DND-41 (cell line): ENCODE results near the gene FGFBP3.

Source experiments
- ATAC-seq: fragments of 200-7000 bp; cut with Tn5 transposase; 3 replicates; pipeline ENCODE4 v1.9.1; 2021; ENCODE audit warnings: low read depth; ENCODE audit not compliant: insufficient read depth
- DNase-seq: peaks from one replicate; pipeline ENCODE4 v3.0.0-alpha.2; 2020
- H2AFZ ChIP-seq: 2 replicates; pipeline ENCODE4 v1.6.0; 2012; ENCODE audit warnings: low read depth, low read length
- H3K27ac ChIP-seq: 2 replicates; pipeline ENCODE4 v1.5.1; 2012; ENCODE audit warnings: low read length, inconsistent platforms
- H3K27me3 ChIP-seq: fragments of 200-600 bp; sonication (generic); 2 replicates; pipeline ENCODE4 v1.6.0; 2012; ENCODE audit warnings: low read length, mild to moderate bottlenecking, inconsistent platforms; ENCODE audit not compliant: insufficient read depth, poor library complexity
- H3K36me3 ChIP-seq: 2 replicates; pipeline ENCODE4 v1.5.1; 2012; ENCODE audit warnings: low read length, inconsistent platforms; ENCODE audit not compliant: insufficient read depth
- H3K4me1 ChIP-seq: 2 replicates; pipeline ENCODE4 v1.5.1; 2012; ENCODE audit warnings: mild to moderate bottlenecking, low read length; ENCODE audit not compliant: insufficient read depth
- H3K4me2 ChIP-seq: 2 replicates; pipeline ENCODE4 v1.6.0; 2012; ENCODE audit warnings: mild to moderate bottlenecking, moderate library complexity, low read length, inconsistent platforms; ENCODE audit not compliant: insufficient read depth
- H3K4me3 ChIP-seq, 2 experiments: fragments of 200-600 bp in 1 of 2; shearing (Covaris generic) in 1 of 2; 2 replicates each; pipeline ENCODE4 v1.5.1; 2012 to 2016; ENCODE audit warnings: inconsistent platforms in 2 of 2, low read length in 2 of 2, mild to moderate bottlenecking in 2 of 2, low read depth in 1 of 2, moderate library complexity in 1 of 2
- H3K79me2 ChIP-seq: 2 replicates; pipeline ENCODE4 v1.6.0; 2012; ENCODE audit warnings: low read length, inconsistent platforms; ENCODE audit not compliant: insufficient read depth
- H3K9ac ChIP-seq: 2 replicates; pipeline ENCODE4 v1.6.0; 2012; ENCODE audit warnings: low read depth, mild to moderate bottlenecking, inconsistent platforms, low read length, moderate library complexity
- H3K9me3 ChIP-seq: 2 replicates; pipeline ENCODE4 v1.5.1; 2012; ENCODE audit warnings: low read length, moderate library complexity, mild to moderate bottlenecking, inconsistent platforms; ENCODE audit not compliant: insufficient read depth, severe bottlenecking
- H4K20me1 ChIP-seq: 2 replicates; pipeline ENCODE4 v1.6.0; 2012; ENCODE audit warnings: low read length; ENCODE audit not compliant: insufficient read depth
- EZH2 ChIP-seq: IDR thresholded peaks from 3 replicates; pipeline ENCODE4 v1.6.1; 2012; ENCODE audit warnings: borderline replicate concordance, low read depth, mild to moderate bottlenecking, moderate library complexity, low read length, inconsistent platforms; ENCODE audit not compliant: severe bottlenecking
- TF ChIP-seq, protein P1 (sequence below): IDR thresholded peaks from 2 replicates; pipeline ENCODE4 v1.5.1; 2012; ENCODE audit warnings: borderline replicate concordance, low read length, moderate library complexity, mild to moderate bottlenecking; ENCODE audit not compliant: poor library complexity, severe bottlenecking; ENCODE audit errors: extremely low read depth

Gene FGFBP3

DNA sequence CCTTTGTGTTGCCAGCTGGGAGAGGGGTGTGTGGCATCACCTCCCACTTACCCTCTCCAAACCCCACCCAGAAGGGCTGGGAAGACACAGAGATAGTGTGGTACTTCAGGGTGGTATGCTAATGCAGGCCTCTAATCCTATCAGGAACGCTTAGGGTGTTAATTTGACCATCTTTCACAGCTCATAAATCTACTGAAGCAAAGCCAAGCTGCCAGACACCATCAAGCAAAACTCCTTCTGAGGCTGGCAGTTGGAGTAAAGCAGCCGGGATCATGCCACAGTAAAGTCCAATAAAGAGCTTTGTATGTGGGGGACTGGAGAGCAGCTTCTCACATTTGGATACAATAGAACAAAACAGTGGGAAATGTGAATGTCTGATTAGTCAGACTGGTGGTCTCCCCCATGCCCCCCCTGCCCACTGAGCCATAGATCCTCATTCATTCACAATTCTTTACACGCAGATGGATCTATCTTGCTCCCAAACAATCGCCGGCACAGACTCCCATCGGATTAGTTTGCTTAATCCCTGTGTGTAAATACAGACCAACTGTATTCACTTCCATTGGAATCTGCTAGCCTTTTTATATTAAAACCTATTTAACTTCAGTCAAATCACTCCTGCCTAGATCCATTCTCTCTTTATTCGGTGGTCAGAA is 29.6 kb downstream of the FGFBP3 start:
- no peaks in the 10 kb centered on the region for H3K4me1 ChIP-seq
- H3K9ac ChIP-seq: no peak overlapping the region
- no peak overlapping the region for H2AFZ ChIP-seq
- H3K27ac ChIP-seq: no peak overlapping the region
- TF ChIP-seq, protein P1, sequence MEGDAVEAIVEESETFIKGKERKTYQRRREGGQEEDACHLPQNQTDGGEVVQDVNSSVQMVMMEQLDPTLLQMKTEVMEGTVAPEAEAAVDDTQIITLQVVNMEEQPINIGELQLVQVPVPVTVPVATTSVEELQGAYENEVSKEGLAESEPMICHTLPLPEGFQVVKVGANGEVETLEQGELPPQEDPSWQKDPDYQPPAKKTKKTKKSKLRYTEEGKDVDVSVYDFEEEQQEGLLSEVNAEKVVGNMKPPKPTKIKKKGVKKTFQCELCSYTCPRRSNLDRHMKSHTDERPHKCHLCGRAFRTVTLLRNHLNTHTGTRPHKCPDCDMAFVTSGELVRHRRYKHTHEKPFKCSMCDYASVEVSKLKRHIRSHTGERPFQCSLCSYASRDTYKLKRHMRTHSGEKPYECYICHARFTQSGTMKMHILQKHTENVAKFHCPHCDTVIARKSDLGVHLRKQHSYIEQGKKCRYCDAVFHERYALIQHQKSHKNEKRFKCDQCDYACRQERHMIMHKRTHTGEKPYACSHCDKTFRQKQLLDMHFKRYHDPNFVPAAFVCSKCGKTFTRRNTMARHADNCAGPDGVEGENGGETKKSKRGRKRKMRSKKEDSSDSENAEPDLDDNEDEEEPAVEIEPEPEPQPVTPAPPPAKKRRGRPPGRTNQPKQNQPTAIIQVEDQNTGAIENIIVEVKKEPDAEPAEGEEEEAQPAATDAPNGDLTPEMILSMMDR: no peak
- TF ChIP-seq EZH2: no peak
- no peaks in the 10 kb centered on the region for H4K20me1 ChIP-seq
- H3K4me3 ChIP-seq: no peak overlapping the region
- DNase-seq (no peak), ATAC-seq (no peak)
- no peaks in the 10 kb centered on the region for H3K9me3 ChIP-seq
- no peaks in the 10 kb centered on the region for H3K79me2 ChIP-seq
- H3K4me2 ChIP-seq: no peak overlapping the region
- no peaks in the 10 kb centered on the region for H3K27me3 ChIP-seq
- no peaks in the 10 kb centered on the region for H3K36me3 ChIP-seq

DNA sequence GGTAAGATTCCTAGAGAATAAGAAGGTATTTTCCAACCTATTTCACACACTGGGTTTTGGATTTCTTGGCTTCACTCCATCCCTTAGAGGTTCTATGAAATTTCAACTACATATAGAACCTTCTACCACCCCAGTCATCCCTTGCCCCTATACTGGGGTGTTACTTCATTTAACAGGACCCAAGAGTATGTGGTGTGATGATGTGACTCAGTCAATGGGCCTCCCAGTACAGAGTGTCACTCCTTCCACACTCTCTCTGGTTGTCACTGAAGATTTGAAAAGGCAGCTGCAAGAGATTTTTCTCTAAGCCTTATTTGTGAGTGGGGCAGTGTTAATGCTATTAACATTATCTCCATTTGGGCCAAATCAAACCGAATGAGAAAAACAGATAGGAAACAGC is 33.5 kb downstream of the FGFBP3 start:
- no peak overlapping the region for H3K27ac ChIP-seq
- no peaks in the 10 kb centered on the region for H3K79me2 ChIP-seq
- no peak overlapping the region for H3K9ac ChIP-seq
- DNase-seq (no peak), ATAC-seq (no peak)
- H3K36me3 ChIP-seq: no peaks in the 10 kb centered on the region
- H4K20me1 ChIP-seq: no peaks in the 10 kb centered on the region
- H3K9me3 ChIP-seq: no peaks in the 10 kb centered on the region
- H3K4me3 ChIP-seq: no peak overlapping the region
- TF ChIP-seq EZH2: no peak
- TF ChIP-seq, protein P1: no peak
- no peak overlapping the region for H3K4me2 ChIP-seq
- H2AFZ ChIP-seq: no peak overlapping the region
- no peaks in the 10 kb centered on the region for H3K27me3 ChIP-seq
- no peaks in the 10 kb centered on the region for H3K4me1 ChIP-seq

DNA sequence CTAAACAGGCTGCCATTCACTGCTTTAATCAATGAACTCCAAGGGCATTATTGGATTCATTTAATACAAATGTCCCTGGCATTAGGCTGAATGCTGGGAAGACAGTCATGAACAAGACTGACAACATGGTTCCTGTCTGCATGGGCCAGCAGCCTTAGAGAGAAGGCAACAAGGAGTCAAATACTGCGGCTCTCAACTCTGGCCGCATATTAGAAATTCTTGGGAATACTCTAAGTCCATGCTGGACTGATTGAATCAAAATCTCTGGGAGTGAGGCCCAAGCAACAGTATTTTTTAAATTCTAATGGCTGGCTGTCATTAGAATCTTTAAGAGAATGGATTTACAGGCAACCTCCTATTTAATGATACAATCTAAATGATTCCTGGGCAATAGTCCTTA is 34.1 kb downstream of the FGFBP3 start:
- no peak overlapping the region for H3K9ac ChIP-seq
- no peaks in the 10 kb centered on the region for H4K20me1 ChIP-seq
- no peak overlapping the region for H3K27ac ChIP-seq
- H3K36me3 ChIP-seq: no peaks in the 10 kb centered on the region
- no peak for DNase-seq
- no peak overlapping the region for H3K4me2 ChIP-seq
- no peaks in the 10 kb centered on the region for H3K4me1 ChIP-seq
- no peaks in the 10 kb centered on the region for H3K9me3 ChIP-seq
- H3K79me2 ChIP-seq: no peaks in the 10 kb centered on the region
- no peak for ATAC-seq
- no peak overlapping the region for H3K4me3 ChIP-seq
- H3K27me3 ChIP-seq: no peaks in the 10 kb centered on the region
- TF ChIP-seq EZH2: no peak
- TF ChIP-seq, protein P1: no peak
- H2AFZ ChIP-seq: no peak overlapping the region

DNA sequence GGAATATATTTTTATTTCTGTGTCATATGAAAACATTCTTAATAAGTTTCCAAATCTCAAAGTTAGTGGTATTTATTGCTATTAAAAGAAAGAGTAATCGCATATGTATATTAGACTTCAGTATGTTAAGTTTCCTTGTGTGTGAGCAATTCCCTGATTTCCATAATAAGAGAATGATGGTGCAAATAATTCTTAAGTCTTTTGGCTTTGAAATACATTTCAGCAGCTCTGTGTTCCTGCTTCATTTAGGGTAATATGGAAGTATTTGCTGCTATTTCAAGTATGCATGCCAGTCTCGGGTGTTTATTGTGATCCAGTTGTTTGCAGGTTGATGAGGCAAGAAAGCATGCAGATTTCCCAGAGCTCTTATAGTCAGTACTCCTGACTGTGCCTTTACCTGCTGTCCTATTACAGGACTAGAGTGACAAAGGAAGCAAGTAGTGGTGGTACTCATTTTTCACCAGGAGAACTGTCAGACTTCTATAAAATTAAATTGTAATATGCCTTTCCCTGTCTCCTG is 43.7 kb downstream of the FGFBP3 start:
- peaks cover 49% of the 10 kb centered on the region for H3K36me3 ChIP-seq
- no peaks in the 10 kb centered on the region for H3K9me3 ChIP-seq
- no peak overlapping the region for H3K27ac ChIP-seq
- DNase-seq (no peak), ATAC-seq (no peak)
- H3K27me3 ChIP-seq: no peaks in the 10 kb centered on the region
- no peaks in the 10 kb centered on the region for H4K20me1 ChIP-seq
- H3K4me1 ChIP-seq: no peaks in the 10 kb centered on the region
- TF ChIP-seq EZH2: no peak
- TF ChIP-seq, protein P1: no peak
- H3K4me3 ChIP-seq: no peak overlapping the region
- H3K4me2 ChIP-seq: no peak overlapping the region
- no peak overlapping the region for H2AFZ ChIP-seq
- no peaks in the 10 kb centered on the region for H3K79me2 ChIP-seq
- H3K9ac ChIP-seq: no peak overlapping the region
